Testis (tissue), 2 donors: ENCODE measurements around the gene VRTN.

ENCODE experiments used
- CTCF ChIP-seq, 3 experiments: fragments of 450-650 bp in 2 of 3; fragments of 200-600 bp in 1 of 3; sonication (generic) in 1 of 3; IDR thresholded peaks; one replicate each; pipeline ENCODE4 v1.5.1; 2016 to 2019; ENCODE audit warnings: antibody characterized with exemption in 3 of 3, mild to moderate bottlenecking in 2 of 3, moderate library complexity in 1 of 3
- POLR2A ChIP-seq: fragments of 450-650 bp; IDR thresholded peaks from one replicate; pipeline ENCODE4 v1.6.1; 2017; ENCODE audit warnings: antibody characterized with exemption, mild to moderate bottlenecking, moderate library complexity

GRCh38 chr14:74356892-74357575 lies 8.8 kb downstream of the VRTN start:
- TF ChIP-seq CTCF (IDR thresholded peaks at IDR 0.05) (no peak), POLR2A (no peak)
